Left lung (tissue), 10 donors: Measurements from ENCODE around the gene MAFB. TPM values are rescaled to one million over a fixed set of nuclear protein-coding genes. Genes with fewer than 3 reads are reported as not detected.
A peak's percentile ranks its signal among the peaks of the same experiment; 100 is the strongest.

Source experiments
- ATAC-seq: fragments of 200-7000 bp; cut with Tn5 transposase; one replicate; pipeline ENCODE4 v1.9.1; 2020; ENCODE audit warnings: moderate library complexity
- DNase-seq, 4 donors: peaks; one replicate each; pipeline ENCODE4 v3.0.0-alpha.2; 2013 to 2020
- H3K27ac ChIP-seq, 2 donors: fragments of 200-600 bp; sonication (generic) in 1 of 2; one replicate each; pipeline versions ENCODE4 v1.5.0 to v1.8.0; 2020 to 2021
- H3K27me3 ChIP-seq, 2 donors: fragments of 200-600 bp; sonication (generic) in 1 of 2; one replicate each; pipeline versions ENCODE4 v1.5.0 to v1.8.0; 2020 to 2021
- H3K36me3 ChIP-seq, 2 donors: fragments of 200-600 bp; sonication (generic) in 1 of 2; one replicate each; pipeline versions ENCODE4 v1.5.0 to v1.8.0; 2020 to 2021
- H3K4me1 ChIP-seq, 2 donors: fragments of 200-600 bp; one replicate each; pipeline ENCODE4 v1.8.0; 2021
- H3K4me3 ChIP-seq, 2 donors: fragments of 200-600 bp; sonication (generic) in 1 of 2; one replicate each; pipeline versions ENCODE4 v1.5.0 to v1.8.0; 2020 to 2021; ENCODE audit warnings: mild to moderate bottlenecking in 1 of 2
- H3K9me3 ChIP-seq, 2 donors: fragments of 200-600 bp; sonication (generic) in 1 of 2; one replicate each; pipeline versions ENCODE4 v1.5.0 to v1.8.0; 2020 to 2021
- intact Hi-C, 2 donors: fragments of 100-400 bp; cut with DNase I; formaldehyde crosslinking; loops; one replicate each; pipeline versions ENCODE4 v1.11.2 to v1.14.2; 2022
- polyA plus RNA-seq, 6 donors: library from polyadenylated mRNA; unstranded; fragments of 120-200 nt; gene quantifications; one replicate each; pipeline ENCODE4 v1.2.1, GENCODE V29; 2013; ENCODE audit not compliant: insufficient read length in 6 of 6
- total RNA-seq, 2 donors: library from RNA; stranded (reverse); fragmentation: NEBNext Ultra II Directional; extraction: Animal tissue kit (Norgen Biotek cat#: 25700); gene quantifications; one replicate each; pipeline ENCODE4 v1.2.1, GENCODE V29; 2021
- TF ChIP-seq, protein P1 (sequence below), 2 donors: fragments of 200-600 bp; sonication (generic) in 1 of 2; IDR thresholded peaks; one replicate each; pipeline versions ENCODE4 v1.5.0 to v1.8.0; 2021; ENCODE audit warnings: antibody characterized with exemption in 2 of 2
- donor health status: DM: no; HTN: yes; CAD: no.
- donor health status: DM: no; HTN: no; CAD: no.

Gene MAFB
- total and polyA plus RNA-seq, 8 donors = 9.8 to 111 (median 12.3) TPM

DNA sequence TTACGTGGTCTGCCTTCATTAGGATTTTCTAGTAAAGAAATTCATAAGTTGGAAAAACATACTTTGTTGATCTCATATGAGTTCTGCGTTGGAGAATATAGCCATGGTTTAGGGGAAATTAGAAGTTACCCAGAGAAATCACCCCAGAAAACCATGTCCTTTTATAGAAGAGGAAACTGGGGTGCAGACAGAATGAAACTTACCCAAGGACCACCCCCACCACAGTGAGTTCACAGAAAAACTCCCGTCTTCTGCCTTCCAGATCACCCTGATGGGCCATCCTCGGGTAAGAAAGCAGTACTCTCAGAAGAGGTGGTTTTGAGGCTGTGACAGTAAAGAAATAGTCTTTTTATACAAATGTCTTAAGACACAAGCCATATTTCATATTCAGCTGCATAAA, 25.1 kb upstream of the MAFB start:
- DNase-seq = no peak
- TF ChIP-seq, protein P1, sequence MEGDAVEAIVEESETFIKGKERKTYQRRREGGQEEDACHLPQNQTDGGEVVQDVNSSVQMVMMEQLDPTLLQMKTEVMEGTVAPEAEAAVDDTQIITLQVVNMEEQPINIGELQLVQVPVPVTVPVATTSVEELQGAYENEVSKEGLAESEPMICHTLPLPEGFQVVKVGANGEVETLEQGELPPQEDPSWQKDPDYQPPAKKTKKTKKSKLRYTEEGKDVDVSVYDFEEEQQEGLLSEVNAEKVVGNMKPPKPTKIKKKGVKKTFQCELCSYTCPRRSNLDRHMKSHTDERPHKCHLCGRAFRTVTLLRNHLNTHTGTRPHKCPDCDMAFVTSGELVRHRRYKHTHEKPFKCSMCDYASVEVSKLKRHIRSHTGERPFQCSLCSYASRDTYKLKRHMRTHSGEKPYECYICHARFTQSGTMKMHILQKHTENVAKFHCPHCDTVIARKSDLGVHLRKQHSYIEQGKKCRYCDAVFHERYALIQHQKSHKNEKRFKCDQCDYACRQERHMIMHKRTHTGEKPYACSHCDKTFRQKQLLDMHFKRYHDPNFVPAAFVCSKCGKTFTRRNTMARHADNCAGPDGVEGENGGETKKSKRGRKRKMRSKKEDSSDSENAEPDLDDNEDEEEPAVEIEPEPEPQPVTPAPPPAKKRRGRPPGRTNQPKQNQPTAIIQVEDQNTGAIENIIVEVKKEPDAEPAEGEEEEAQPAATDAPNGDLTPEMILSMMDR (IDR thresholded peaks at IDR 0.05) = no peak
- H3K27ac ChIP-seq = no peak overlapping the region
- no peak overlapping the region for H3K4me3 ChIP-seq
- intact Hi-C loops = no loop called here
- ATAC-seq = no peak
- H3K4me1 ChIP-seq = peaks cover 0 to 1% of the 10 kb centered on the region in 2 donors
- no peaks in the 10 kb centered on the region for H3K9me3 ChIP-seq
- peaks cover 5 to 18% of the 10 kb centered on the region in 2 donors for H3K27me3 ChIP-seq
- no peaks in the 10 kb centered on the region for H3K36me3 ChIP-seq

DNA sequence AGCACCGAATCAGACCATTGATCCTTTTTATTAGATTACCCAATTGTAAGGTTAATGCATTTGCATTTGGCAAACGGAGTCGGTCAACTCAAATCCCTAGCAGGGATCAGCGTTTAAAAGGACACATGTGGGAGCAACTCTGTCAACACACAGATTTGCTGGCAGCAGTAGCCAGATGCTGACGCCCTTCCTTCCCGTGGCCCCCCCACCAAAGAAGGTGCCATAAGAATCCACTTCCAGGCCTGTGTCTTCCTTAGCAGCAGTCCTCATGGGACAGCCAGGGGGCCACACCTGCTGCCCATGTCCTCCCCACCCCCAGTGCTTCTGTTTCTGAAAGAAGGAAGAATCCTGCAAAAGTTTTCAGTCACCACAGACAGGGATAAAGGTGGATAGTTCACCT, 24.5 kb upstream of the MAFB start:
- no peak for ATAC-seq
- TF ChIP-seq, protein P1 (IDR thresholded peaks at IDR 0.05) = no peak
- intact Hi-C loops = no loop called here

DNA sequence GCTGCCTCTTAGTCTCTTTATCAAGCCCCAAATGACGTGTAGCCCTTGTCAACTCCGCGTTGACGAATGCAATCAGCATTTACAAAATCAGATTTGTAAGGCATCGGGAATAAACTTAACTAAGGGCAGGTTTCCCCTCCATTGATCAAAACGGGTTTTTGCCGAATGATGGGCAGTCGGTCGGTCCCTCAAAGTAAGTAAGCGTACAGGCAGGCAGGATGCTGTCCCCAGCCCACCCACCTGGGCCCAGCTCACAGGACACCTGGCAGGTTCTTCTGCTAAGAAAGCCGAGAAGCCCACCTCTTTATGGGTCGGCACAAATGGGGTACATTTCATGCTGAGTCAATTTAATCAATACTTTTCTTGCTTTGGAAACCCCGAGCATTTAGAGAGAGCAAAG, 22.0 kb upstream of the MAFB start:
- no peak for ATAC-seq
- DNase-seq = no peak
- Histone ChIP-seq H3K4me3 (no peak overlapping the region), H3K27me3 (peaks cover 5 to 18% of the 10 kb centered on the region in 2 donors), H3K4me1 (no peaks in the 10 kb centered on the region), H3K9me3 (no peaks in the 10 kb centered on the region), H3K36me3 (no peaks in the 10 kb centered on the region), H3K27ac (no peak overlapping the region)
- intact Hi-C loops = no loop called here
- TF ChIP-seq, protein P1 (IDR thresholded peaks at IDR 0.05) = no peak

More for the DNA sequence above, 24.5 kb upstream of the MAFB start:
- Histone ChIP-seq H3K9me3 (no peaks in the 10 kb centered on the region), H3K4me3 (no peak overlapping the region), H3K4me1 (no peaks in the 10 kb centered on the region), H3K27ac (no peak overlapping the region), H3K36me3 (no peaks in the 10 kb centered on the region), H3K27me3 (peaks cover 5 to 18% of the 10 kb centered on the region in 2 donors)
- DNase-seq = no peak

DNA sequence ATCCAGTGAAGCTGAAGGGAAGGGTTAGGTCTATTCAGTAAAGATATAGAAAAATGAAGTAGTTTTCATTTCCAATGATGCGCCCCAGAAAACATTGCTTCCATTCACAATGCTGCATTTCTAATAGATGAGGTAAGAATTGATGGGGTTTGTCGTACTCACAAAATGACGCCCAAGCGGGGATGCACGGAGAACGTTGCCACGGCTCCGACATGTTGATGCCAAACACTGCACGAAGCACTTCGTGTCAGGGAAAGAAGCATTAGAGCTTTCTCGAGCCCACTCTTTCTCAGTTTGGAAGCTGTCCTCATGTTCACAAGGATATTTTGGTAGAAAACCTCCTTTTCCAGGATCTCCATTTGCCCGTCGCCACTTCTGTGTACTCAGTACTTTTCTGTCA, 21.6 kb upstream of the MAFB start:
- no peaks in the 10 kb centered on the region for H3K36me3 ChIP-seq
- H3K27ac ChIP-seq = no peak overlapping the region
- H3K4me3 ChIP-seq = no peak overlapping the region
- H3K4me1 ChIP-seq = no peaks in the 10 kb centered on the region
- peak in 1 of 4 donors; percentile 51 for DNase-seq
- no peak for ATAC-seq
- TF ChIP-seq, protein P1 (IDR thresholded peaks at IDR 0.05) = no peak
- H3K9me3 ChIP-seq = no peaks in the 10 kb centered on the region
- intact Hi-C loops = no loop called here
- peaks cover 5 to 18% of the 10 kb centered on the region in 2 donors for H3K27me3 ChIP-seq

DNA sequence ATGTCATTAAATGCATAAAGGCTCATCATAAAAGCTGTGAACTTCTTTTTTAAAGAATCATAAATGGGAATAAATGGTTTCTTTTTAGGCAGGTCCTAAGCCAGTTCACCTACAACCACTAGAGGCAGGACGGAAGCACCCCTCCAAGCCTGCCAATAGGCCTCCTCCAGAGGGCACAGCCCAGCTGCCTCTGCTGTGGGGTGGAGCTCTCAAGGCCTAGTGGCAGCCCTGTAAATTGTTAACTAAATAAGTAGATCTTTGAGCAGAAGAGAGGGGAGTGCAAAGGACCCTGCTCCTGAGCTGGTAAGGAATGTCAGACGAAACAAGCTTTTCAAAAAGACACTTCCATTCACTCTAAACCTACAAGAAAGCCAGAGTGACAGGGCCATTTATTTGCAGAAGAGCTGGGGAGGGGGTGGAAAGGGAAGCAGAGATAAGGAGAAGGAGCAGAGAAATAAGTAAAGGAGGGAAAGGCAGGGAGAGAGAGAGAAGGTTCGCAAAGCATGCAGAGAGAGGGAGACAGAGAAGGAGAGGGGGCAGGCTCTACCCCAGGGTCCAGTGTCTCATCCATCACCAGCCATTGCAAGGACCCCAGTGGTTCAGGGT, 18.0 kb upstream of the MAFB start:
- TF ChIP-seq, protein P1 (IDR thresholded peaks at IDR 0.05) = peak in 1 of 2 donors; percentile 15

More for the DNA sequence above, 18.0 kb upstream of the MAFB start:
- Histone ChIP-seq H3K36me3 (no peaks in the 10 kb centered on the region), H3K27me3 (peaks cover 5 to 17% of the 10 kb centered on the region in 2 donors), H3K4me3 (no peak overlapping the region), H3K27ac (no peak overlapping the region), H3K9me3 (no peaks in the 10 kb centered on the region), H3K4me1 (no peaks in the 10 kb centered on the region)
- peak in 2 of 4 donors; percentile 53 to 58 for DNase-seq
- intact Hi-C loops = no loop called here
- peak; percentile 98 for ATAC-seq
